GM19043 (cell line): ENCODE data around the gene ARL8B.
A peak's percentile ranks its signal among the peaks of the same experiment; 100 is the strongest.
"Not testable (repeated sequence)": the region's sequence is repeated elsewhere in the genome, so short reads cannot be mapped to it uniquely, and the experiment has no call there.

Source experiments
- ATAC-seq: cut with Tn5 transposase; IDR thresholded peaks from one replicate; pipeline ENCODE4 v1.9.1; 2021; ENCODE audit warnings: low read depth; ENCODE audit not compliant: unreplicated experiment

Gene ARL8B

GRCh38 chr3:5106933-5107334 lies 15.2 kb upstream of the ARL8B start:
- not testable (repeated sequence) for ATAC-seq

DNA sequence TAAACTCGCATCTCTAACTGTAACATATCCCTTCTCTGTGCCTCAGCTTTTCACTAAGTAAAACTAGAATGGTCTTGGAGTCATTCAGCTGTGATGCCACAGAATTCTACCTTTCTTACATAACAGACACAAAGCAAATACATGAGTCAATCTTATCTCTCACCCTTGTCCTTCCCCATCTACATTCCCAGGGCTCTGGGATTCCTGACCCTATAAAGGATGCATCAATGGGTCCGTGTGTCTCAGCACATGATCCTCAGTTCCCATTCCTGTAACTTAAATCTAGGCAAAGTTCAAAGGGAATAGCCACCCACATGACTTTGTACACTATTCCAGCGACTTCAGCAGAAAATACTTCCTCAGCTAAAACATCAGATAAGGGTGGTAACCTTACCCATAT lies 11.8 kb upstream of the ARL8B start:
- no peak for ATAC-seq

DNA sequence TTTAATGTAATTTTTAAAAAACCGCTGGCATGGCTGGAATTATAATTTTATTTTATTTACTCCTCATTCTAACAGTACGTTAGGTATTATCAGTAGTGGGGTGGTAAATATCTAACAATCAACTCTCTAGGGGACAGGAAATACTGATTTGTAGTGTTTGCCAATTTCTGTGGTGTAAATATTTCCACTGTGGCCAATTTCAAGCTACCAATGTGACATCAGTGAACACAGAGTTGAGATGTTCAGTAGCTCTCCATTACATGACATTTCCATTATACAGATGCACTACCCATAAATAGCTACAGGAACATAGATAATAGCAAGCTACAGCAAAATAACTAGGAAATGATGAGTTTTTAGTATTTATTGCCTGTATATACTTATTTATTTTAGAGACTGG lies 10.0 kb upstream of the ARL8B start:
- no peak for ATAC-seq

- ATAC-seq = not testable (repeated sequence)
Measured at GRCh38 chr3:5113726-5114125, 8.4 kb upstream of the ARL8B start.

- ATAC-seq = no peak
Measured at GRCh38 chr3:5115506-5116162, 6.5 kb upstream of the ARL8B start.

DNA sequence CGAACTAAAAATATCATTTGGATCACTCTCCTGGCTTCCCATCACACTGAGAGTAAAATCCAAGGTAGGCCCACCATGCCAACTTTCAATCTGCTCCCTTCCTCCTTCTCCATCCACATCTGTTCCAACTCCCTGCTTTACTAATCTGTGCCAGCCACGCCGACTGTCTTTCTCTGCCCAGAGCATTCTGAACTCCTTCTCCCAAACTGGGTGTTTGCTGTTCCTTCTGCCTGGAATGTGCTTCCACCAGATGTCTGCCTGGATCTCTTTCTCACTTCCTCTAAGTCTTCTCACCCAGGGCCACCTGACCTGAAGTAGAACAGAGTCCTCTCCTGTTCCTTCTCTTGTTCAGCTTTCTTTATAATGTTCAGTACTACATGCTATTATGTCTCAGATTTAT lies 5.6 kb upstream of the ARL8B start:
- no peak for ATAC-seq

GRCh38 chr3:5120446-5120845 lies 1.6 kb upstream of the ARL8B start:
- ATAC-seq = no peak

DNA sequence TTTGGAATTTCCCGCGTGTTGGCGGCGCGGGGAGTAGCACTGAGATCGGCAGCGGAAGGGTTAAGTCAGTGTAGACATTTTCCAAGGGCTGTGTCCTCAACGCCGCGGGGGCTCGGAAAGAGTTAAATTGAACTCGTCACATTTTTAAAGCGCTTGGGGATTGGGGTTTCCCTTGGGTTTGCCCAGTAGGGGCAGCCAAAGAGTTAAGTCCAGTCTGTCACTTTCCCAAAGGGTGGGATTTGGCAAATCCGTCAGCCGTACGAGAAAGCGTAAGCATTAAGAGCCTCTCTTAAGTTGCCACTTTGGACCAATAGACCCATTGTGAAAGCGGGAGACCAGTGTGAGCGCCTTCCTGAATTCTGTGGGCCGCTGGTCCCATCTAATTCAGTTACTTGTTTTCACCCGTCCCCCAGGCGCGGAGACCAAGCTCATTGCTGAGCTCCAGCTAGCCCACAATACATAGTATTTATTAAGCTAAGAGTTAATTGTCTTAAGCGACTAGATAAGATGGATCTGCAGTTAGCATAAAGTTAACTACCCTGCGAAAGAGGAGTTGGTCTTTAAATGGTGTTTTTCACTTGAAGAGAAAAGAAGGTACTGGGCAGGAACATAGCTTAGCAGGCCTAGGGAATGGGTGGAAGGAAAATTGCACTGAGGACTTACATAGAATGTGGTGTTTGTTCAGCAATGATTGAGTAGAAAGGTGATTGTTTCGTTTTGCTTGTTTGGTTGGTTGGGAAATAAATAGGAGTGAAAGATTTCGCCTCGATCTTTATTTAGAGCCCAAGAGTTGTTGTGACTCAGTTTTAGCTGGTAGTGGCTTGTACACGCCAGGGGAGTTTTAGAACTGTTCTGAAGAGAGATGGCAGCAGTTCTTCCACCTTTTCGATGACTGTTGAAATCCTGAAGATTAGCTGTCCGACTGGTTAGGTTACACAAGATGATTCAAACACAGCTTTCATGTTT lies 932 bp downstream of the ARL8B start:
- ATAC-seq = no peak

DNA sequence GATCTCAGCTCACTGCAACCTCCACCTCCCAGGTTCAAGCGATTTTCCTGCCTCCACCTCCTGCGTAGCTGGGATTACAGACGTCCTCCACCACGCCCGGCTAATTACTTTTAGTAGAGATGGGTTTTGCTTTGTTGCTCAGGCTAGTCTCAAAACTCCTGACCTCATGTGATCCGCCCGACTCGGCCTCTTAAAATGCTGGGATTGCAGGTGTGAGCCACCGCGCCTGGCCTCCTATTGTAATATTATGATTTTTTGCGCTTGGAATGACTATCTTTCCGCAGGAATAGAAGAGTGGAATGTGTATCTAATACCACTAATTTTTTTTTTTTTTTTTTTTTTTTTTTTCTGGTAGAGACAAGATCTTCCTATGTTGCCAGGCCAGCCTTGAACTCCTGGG lies 1.8 kb downstream of the ARL8B start:
- ATAC-seq = no peak

DNA sequence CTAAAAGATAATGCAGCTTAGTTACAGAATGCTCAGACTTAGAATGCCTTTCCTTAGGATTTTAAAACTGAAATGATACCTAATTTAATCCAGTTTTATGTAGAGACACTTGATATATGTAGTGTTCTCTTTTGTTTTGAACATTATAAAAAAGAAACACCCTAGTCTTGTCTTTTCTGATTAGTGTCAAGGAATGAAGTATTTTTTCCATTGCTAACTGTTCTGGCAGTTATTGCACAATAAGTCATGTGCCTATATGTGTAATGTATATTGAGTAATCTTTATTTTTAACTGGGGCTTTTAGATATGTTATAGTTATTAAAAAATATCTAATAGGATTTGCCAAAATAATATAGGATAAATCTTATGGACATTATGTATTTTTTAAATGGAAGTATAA lies 4.5 kb downstream of the ARL8B start:
- no peak for ATAC-seq

GRCh38 chr3:5128849-5129248 lies 6.8 kb downstream of the ARL8B start:
- no peak for ATAC-seq

DNA sequence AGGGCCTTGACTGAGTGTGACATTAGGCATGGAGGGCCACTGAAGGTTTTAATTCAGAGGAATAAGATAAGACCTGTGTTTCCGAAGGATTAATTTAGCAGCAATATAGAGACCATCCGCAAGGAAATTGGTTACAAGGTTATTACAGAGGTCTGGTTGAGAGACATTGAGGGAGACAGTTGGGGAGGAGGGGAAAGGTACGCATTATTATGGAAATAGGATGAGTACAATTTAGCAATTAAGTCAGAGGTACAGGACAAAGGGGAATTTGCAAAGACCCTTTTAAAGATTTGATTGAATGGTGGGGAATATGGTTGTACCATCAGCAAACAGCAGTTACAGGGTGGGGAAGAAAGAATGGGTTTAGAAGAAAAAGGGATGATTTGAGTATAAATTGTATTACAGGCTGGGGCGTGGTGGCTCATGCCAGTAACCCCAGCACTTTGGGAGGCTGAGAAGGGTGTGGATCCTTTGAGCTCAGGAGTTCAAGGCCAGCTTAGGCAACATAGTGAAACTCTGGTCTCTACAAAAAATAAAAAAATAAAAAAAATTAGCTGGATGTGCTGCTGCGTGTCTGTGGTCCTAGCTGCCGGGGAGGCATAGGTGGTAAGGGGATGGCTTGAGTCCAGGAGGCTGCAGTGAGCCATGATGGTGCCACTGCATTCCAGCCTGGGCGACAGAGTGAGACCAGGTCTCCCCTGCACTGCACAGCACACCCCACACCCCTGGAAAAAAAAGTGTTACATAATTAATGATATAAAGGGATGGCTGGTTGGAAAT lies 11.3 kb downstream of the ARL8B start:
- ATAC-seq = no peak

DNA sequence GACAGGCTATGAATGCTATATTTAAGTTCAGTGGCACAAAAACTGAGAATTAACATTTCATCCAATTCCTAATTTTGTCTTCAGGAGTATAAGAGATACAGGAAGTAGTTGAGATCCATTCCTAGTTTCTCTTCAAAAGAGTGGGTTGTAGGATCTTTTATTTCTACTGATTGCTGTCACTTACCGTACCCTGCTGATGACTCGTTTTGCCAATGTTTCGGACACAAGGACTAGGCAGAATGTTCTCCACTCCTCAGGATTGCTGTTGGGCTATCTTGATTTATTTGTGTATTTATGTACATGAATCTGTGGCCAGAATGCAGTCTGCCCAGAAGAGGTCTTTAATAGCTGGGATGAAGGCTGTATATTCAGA lies 11.9 kb downstream of the ARL8B start:
- no peak for ATAC-seq

DNA sequence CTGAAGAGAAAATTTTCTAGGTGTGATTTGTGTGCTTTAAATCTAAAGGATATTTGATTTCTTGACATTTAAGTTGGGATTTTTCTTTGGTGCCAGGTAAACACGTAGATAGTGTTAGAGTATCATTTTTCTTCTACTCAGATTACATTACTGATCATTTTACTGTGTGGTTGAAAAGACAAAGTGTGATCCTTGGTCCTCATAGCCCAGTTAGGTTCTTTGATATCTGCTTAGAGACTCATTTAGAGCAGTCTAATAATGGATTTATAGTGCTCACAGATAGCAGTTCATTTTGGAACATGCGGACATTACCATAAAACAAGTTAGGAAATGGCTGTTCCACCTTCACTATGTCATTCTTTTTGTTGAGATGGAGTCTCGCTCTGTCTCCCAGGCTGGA lies 12.4 kb downstream of the ARL8B start:
- ATAC-seq = no peak

DNA sequence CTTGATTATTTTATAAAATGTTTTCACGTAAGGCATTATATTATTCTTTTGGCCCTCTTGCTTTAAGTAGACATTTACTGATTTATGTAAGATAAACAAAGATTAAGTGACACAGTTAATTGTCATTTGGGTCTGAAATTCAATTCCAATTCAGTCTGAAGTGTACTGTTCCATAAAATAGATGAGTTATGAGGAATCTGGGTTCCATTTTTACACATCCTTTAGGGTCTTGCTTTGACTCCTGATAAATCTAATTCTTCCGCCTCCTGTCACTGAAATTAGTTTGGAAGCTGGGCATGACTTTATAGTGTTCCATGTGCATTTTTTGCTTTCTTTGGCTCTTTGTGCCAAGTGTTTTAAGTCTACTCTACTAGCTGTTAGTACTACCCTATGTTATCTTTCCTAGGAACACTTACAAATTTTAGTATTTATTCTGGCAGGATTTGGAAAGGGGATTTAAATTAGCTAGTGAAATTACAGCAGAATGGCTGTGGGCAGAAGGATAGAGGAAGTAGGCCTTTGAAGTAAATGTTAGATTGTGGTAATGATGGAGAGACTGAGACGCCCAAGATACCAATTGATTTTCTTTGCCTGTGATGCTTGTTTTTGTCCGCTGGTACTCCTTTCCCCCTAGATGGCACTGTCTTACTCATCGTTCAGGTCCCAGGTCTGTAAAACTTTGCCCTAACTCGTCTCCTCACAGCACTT lies 14.3 kb downstream of the ARL8B start:
- peak; percentile 74 for ATAC-seq

GRCh38 chr3:5136919-5137429 lies 14.9 kb downstream of the ARL8B start:
- ATAC-seq = peak; percentile 10

- ATAC-seq = no peak
Measured at GRCh38 chr3:5138214-5138981, 16.3 kb downstream of the ARL8B start.

DNA sequence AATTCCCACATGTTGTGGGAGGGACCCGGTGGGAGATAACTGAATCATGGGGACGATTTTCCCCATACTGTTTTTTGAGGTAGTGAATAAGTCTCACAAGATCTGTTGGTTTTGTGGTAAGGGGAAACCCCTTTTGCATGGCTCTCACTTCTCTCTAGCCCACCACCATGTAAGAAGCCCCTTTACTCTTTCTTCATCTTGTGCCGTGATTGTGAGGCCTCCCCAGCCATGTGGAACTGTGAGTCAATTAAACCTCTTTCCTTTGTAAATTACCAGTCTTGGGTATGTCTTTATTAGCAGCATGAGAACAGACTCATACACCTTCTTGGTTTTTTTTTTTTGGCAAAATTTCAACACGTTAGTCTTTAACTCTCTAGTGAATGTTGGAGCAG lies 18.1 kb downstream of the ARL8B start:
- ATAC-seq = peak; percentile 35

- no peak for ATAC-seq
Measured at GRCh38 chr3:5140839-5141238, 18.7 kb downstream of the ARL8B start.

GRCh38 chr3:5141760-5142159 lies 19.7 kb downstream of the ARL8B start:
- ATAC-seq = no peak
